NCI-H510A treated with DMSO at 0.1 percent for 48 hours (cell line): ENCODE data around the gene ITGA2B.
"Not testable (repeated sequence)": the region's sequence is repeated elsewhere in the genome, so short reads cannot be mapped to it uniquely, and the experiment has no call there.

Experiments used
- DNase-seq: peaks from one replicate; lab custom pipeline; 2025; lab: John Stamatoyannopoulos, UW

ITGA2B gene

DNA sequence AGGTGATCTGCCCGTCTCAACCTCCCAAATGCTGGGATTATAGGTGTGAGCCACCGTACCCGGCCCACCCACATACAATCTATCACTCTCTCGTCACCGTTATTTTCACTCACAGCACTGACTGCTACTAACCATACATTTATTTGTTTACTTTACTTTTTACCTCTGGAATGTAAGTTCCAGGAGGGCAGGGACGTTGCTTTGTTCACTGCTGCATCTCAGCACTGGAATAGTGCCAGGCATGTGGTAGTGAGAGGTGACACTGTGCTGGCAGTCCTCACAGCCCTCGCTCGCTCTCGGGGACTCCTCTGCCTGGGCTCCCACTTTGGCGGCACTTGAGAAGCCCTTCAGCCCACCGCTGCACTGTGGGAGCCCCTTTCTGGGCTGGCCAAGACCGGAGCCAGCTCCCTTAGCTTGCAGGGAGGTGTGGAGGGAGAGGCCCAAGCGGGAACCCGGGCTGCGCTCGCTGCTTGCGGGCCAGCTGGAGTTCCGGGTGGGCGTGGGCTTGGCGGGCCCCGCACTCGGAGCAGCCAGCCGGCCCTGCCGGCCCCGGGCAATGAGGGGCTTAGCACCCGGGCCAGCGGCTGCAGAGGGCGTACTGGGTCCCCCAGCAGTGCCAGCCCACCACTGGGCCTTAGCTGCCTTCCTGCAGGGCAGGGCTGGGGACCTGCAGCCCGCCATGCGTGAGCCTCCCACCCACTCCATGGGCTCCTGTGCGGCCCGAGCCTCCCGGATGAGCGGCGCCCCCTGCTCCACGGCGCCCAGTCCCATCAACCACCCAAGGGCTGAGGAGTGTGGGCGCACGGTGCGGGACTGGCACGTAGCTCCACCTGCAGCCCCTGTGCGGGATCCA is 20.8 kb downstream of the ITGA2B start:
- not testable (repeated sequence) for DNase-seq

DNA sequence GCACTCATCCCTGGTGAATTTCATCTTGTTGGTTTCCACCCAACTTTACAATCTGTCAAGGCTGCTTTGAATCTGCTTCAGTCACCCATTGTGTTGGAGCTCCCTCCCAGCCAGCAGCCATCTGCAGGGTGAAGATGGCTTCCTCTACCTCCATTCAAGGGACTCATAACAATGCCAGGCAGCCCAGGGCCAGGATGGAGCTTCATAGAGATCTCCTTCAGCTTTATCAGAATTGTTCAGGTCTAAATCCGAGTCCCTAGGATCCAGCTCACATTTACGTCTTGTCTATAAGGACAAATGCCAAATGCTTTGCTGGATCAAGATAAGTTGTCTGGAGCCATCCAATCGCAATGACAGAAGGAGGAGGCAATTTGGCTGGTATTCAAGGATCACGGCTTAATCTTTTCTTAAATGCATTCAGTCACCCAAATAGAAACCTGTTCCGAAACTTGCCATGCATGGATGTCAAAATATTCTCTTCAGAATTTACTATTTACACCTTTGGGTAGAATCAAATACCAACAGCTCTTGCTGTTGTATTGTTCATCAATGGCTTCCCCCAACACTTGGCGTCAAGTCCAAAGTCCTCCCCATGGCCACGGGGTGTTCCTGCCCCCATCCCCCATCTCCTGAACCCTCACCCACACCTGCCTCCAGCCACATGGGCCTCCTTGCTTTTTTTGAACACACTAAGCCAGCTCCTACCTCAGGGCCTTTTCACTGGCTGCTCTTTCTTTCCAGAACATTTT is 22.0 kb downstream of the ITGA2B start:
- DNase-seq: no peak

DNA sequence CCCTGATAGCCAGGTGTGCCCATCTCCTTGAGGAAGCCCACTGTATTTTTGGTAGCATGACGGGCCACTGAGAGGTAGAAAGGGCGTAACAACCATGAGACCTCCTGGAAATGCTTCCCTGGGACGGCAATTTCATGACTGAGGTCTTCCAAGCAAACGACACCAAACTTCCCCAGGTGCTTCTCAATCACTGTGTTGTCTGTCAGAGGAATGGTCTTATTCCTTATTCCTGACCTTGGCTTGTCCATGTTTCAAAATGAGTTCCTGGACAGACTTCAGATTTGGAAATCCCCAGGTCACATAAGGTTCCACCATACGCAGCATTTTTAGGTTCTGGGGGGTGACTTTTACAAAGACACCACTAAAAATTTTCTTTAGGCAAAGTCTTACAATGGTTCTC is 24.4 kb downstream of the ITGA2B start:
- not testable (repeated sequence) for DNase-seq

DNA sequence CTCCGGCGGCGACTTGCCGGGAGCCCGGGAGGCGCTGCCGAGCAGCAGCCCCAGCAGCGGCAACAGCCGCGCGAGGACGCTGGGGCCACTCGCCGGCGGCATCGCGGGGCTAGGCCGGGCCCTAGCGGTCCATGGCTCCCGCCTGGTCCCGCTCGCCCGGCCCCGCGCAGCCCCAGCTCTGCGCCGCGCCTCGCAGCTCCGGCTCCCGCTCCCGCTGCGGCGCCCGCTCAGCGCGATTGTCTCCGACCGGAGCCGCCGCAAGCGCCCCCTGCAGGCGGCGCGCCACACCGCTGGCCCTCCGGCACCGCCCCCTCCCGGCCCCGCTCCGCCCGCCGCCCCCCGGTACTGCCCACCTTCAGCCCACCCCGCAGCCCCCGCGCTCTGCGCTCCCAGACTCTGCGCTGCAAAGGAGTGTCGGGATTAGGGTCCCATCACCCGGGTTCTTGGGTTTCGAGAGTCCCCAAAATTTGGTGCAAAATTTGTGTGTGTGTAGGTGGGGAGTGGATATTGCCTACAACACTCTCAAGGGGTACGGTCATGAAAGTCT is 25.8 kb downstream of the ITGA2B start, which contains the start of gene FAM171A2:
TSS of gene FAM171A2 (minus strand) at position 241 of the 547 bp plus-strand sequence. CDS start at position 102, 139 bp downstream.
- DNase-seq: peak; percentile 35

DNA sequence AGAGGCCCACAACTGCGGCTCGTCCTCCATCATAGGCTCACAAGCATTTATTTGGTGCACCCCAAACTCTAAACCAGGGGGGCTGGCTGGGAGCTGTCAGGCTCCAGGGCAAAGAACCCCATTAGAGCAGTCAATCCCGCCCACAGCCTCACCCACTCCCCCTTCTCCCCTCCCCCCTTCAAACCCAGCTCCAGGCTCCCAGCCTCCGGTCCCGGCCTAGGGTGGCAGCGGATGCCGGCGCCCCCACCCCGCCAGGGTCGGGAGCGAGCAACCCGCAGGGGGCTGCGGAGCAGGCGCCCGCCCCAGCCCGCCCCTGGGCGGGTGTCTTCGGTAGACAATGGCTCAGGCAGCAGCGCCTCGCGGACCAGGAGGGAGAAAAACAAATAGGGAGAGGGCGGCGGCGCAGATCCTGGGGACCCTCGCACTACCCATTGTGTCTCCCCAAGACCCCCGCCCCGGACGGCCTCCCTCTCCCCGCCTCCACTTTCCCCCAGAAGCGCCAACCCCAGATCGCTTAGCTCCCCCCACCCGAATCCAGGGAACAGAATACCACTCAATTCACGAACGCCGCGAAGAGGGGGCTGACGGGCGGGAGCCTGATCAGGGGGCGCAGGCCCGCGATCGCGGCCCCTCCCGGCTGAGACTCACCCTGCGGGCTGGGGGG is 26.4 kb downstream of the ITGA2B start:
- no peak for DNase-seq

DNA sequence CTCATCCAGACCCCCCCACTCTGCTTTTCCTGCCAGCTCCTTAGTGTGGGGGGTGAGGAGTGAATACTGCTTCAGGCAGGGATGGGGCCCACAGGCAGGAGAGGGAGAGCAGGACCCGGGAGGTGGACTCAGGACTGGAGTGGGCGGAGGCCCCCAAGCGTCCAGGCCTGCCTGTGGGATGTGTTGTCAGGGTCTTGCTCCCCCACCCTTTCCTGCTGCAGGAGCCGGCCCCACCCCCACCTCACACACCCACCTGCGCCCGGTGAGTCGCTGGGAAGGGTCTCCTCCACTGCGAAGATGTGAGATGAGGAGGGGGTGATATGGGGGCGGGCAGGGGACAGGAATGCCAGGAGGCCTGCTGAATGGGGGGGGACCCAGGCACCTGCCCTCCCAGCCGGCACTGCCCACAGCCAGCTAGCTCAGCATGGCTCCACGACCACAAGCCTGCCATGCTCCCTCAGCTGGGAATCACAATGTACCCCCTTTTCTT is 26.9 kb downstream of the ITGA2B start:
- DNase-seq: no peak

DNA sequence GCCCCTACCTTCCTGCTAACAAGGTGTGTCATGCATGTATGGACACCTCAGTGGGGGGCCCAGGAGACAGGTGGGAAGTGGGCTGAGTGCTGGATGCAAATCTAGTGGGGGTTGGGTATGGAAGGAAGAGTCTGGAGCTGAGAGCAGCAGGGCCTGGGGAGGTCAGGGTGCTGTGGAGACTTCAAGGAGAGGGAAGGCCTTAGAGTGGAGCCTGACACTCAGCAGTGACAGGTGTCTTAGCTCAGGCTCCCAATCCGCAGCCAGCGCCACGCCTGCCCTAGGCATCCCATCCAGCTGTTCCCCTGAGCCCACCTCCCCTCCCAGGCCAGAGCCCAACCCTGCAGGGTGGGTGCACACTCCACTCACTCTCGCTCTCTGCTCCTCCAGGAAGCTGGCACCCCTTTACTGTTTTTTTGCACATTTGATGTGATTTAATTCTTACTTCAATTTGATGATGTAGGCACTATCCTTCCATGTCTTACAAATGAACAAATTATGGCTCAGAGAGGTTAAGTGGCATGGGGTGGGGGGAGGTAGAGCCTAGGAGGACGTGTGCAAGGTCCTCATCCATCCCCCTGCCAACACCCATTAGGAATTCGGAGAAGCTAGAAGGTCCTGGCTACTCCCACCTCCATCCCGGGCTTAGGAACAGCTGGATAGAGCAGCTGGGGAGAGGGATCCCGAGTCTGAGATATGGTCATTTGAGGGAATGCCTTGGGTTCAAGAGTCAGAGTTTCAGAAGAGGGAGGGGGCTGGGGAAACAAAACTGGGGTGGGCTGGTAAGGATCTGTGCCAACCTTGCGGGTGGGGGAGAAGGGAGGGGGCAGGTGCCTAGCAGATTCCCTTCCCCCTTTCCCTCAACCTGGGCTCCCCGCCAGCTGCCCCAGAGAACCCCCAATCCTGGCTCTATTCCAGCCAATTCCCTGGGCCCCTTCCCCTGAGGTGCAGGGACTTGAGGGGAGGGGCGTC is 27.9 kb downstream of the ITGA2B start:
- DNase-seq: no peak

DNA sequence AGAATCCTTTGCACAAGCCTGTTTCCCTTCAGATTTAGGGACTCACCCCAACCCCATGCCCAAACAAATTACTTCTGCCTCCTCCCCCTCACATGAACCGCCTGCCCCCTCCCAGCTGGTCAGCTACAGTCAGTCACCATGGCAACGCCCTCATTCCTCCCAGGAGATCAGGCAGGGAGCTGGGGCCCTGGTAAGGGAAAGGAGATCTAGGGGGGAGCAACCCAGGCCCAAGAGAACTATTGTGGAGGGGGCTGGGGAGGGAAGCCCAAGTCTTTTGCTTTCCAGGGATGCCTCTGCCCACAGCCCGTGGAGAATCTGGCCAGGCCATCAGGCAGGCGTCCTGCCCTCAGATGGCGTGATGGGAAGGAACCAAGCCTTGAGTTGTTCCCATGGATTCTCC is 28.6 kb downstream of the ITGA2B start:
- DNase-seq: no peak

DNA sequence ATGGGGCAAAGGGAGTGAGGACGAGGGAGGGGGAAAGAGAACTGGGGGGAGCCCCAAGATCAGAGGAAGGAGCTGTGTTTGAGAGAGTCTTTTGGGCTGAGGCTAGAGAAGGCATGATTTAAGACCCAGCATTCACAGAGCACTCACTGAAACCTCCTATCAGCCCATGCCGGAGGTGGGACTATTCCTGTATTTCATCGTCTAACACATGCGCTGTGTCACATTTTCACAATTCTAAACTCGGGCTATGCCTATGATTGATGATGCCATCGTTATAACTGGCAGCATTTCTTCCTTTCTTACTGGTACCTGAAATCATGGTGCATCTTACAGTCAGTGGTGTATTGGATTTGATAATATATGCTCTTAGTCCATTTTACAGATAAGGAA is 29.3 kb downstream of the ITGA2B start:
- no peak for DNase-seq

DNA sequence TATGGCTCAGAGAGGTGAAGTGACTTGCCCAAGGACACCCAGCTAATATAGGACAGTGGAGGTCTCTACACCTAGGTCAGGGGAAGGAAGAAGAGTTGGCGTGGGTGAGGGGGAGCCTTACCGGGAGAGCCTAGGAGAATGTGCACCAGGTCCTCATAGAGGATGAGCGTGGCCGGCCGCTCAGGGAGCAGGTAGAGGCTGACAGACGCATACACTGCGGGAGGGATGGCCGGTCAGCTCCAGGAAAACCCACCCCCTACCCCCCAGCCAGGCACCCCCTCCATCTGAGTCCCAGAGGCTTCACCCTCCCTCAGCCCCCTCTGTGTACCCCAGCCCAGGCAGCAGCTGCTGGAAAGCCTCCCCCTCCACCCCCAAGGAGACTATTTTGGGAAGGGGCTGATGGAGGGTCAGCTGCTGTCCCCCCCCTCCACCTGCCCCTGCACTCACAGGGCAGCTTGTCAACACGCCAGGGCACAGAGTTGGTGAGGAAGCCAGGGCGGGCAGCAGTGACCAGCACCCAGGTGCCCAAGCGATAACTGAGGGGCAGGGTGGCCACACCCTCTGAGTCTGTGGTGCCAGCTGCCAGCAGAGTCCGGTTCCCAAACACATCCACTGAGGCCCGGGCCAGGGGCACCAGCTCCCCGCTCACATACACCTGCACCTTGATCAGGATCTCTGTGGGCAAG is 29.8 kb downstream of the ITGA2B start:
- DNase-seq: no peak

DNA sequence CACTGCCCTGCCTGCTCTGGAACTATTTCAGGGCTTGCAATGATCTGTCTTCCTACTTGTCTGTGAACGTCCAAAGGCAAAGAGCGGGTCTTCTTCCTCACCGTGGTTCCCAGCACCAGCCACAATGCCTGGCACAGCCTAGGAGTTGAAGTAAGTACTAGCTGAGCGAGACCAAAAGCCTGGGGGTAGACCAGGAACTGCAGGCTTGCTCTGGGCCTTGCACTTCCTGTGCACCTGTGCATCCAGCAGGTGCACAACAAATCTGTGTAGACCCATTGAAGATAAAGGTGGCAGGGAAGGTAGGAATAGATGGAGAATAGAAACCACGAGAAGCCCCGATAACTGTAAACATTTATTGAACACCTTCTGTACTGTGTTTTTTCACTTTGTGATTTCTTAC is 30.4 kb downstream of the ITGA2B start:
- DNase-seq: no peak

DNA sequence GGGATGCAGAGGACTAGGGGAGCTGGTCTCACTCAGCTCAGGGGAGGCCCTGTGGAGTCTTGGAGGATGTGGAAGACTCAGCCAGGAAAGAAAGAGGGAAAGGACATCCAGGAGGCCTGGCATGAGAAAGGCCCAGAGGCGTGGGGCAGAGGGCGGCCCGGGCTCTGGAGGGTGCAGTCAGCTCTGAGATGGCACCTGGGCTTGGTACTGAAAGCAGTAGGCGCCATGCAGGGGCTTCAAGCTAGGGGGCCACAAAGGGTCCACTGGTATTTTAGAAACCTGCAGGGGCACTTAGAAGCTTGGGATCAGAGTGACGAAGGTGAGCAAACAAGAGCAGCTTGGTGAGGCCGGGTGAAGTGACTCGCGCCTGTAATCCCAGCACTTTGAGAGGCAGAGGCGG is 31.4 kb downstream of the ITGA2B start:
- DNase-seq: no peak

DNA sequence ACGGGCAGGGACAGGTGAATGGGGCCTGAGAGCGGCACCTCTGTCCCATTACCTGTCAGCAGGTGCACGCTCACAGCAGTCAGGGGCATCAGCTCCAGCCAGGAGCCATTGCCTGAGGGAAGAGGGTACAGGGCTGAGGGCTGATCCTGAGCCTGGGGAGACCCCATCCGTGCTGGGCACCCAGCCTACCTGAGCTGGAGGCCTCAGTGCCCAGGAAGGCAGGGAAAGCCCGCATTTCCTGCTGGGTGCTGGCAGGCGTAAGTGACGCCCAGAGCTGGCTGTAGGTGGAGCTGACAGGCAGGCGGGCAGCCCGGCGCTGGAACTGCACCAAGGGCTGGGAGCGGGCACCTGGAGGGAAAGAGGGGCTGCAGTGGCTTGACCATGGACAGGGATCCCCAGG is 33.2 kb downstream of the ITGA2B start:
- DNase-seq: no peak

DNA sequence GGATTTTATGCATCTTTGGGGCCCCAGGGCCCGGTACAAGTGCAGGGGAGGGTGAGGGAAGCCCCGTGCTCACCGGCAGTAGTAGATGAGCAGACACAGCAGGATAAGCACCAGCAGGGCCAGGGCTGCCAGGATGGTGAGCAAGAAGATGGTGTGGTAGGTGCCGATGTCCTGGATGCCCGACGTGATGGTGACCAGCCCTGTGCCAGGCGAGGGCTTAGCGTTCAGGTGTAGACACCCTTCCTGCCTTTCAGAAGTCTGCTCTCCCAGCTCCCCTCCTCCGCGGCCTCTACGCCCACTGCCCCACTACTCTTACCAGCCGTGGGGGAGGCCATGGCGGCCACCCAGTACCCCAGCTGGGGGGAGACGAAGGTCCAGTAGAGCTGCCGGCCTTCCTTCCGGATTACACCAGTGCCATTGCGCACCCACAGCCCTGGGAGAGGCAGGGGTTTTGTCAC is 33.8 kb downstream of the ITGA2B start:
- no peak for DNase-seq

DNA sequence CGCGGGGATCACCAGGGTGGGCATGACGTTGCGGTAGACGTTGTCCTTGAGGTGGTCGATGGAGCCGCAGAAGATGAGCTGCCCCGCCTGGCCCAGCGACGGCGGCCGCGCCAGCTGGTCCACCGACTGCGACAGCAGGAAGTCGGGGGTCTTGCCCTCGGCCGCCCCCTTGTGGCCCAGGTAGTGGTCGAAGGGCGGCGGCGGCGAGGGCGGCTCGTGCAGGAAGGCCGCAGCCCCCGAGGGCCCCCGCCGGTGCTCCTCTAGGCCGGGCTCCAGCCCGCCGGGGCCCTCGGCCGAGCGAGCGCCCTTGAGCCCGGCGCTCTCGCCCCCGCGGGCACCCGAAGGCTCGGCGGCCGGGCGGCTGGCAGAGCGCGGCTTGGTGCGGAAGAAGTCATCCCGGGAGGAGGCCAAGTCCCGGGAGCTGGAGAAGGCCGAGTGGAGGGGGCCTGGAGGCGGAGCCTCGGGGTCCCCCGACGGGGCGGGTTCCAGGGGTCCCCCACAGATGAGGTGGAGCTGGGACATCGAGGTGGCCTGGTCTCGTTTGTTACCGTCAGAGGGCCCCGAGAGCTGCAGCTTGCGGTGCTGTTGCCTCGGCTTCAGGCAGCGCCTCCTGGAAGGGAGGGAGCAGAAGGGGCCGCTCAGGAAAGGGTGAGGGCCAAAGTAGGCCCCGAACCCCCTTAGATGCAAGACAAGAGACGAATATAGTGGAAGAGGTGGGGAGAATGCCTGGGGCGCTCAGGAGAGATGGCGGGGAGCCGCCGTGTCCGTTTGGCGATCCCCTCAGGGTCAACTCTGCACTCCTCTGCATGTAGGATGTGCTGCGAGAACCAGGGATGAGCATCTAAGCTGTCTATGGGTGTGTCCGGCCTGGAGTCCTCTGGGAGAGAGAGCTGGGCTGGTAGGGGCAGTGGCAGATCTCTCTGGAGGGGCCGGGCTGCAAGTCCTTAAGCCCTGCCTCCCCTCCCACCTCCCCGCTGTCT is 34.6 kb downstream of the ITGA2B start:
- DNase-seq: no peak

DNA sequence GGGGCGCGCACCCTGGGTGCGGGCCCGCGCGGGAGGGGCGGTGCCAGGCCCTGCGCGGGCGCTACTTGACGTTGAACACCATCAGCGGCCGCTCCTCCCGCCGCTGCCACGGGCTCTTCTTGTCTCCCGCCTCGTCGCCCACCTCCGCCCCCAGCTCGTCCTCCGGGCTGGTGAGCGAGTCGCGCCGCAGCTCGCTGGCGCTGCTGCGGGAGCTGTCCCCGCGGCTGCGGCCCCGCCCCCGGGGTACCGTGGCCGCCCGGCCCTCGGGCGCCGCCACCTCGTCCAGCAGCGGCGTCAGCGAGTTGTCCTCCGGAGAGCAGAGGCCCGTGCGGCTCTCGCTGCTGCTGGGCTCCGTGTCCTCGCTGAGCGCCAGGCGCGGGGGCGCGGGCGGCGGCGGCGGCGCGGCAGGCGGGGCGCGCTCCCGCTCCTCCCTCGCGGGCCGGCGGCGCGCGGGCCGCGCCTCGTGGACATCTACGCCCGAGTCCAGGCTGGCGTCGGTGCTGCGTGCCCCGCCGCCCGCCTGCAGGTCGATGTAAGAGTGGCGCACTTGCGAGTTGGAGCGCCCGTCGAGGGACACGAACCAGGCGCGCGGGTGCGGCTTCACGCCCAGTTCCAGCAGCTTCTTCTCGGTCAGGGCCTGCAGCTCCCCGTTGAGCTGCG is 35.6 kb downstream of the ITGA2B start:
- no peak for DNase-seq

DNA sequence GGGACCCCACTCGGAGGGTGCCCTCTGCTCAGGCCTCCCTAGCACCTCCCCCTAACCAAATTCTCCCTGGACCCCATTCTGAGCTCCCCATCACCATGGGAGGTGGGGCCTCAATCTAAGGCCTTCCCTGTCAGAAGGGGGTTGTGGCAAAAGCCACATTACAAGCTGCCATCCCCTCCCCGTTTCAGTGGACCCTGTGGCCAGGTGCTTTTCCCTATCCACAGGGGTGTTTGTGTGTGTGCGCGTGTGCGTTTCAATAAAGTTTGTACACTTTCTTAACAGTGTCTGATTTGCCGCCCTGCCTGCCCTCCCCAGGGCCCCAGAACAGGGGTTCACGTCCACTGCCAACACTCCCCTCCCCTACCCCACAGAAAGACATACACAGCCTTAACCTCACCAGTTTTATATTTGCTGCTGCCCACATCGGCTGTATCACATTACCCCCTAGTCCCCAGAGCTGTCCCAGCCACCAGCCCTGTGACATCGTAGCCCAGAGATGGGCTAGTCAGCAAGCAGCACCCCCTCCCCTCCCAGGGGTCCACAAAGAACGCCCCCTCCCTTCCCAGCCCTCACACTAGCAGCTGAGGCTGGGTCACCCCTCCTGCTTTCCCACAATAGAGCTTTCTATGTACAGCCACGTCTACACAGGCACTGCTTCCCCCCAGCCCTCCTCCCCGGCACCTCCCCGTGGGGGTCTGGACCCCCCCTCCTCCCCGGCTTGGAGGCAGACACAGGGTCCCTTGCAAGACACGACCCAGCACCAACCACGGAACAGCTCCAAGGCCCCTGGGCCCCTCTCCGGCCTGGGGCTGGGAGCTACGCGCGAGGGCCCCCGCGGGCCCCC is 36.4 kb downstream of the ITGA2B start:
- no peak for DNase-seq
